Measurements from ENCODE around the gene ODF4. TPM values are rescaled to one million over a fixed set of nuclear protein-coding genes. Genes with fewer than 3 reads are reported as not detected.

The ODF4 gene
- total and polyA plus RNA-seq, 4 donors = not detected

DNA sequence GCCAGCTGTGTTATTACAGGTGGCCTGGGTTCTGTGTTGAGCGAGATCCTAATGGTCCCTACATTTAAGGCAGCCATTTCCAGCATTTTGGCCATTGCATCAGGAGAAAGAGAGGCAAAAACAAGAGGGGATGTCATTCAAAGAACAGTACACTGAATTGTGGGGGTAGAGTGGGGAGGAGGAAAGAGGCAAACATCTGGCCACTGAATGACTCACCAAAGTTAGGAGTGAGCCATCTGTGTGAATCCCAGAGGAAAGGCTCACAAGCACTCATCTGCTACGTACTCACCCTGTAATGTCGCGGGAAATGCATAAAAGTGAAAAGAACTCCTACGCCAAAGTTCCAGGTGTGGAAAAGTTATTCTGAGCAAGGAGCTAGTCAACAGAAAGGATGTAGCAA lies 20.1 kb downstream of the ODF4 start:
- TF ChIP-seq, protein P1, sequence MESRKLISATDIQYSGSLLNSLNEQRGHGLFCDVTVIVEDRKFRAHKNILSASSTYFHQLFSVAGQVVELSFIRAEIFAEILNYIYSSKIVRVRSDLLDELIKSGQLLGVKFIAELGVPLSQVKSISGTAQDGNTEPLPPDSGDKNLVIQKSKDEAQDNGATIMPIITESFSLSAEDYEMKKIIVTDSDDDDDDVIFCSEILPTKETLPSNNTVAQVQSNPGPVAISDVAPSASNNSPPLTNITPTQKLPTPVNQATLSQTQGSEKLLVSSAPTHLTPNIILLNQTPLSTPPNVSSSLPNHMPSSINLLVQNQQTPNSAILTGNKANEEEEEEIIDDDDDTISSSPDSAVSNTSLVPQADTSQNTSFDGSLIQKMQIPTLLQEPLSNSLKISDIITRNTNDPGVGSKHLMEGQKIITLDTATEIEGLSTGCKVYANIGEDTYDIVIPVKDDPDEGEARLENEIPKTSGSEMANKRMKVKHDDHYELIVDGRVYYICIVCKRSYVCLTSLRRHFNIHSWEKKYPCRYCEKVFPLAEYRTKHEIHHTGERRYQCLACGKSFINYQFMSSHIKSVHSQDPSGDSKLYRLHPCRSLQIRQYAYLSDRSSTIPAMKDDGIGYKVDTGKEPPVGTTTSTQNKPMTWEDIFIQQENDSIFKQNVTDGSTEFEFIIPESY (IDR thresholded peaks at IDR 0.05) = no peak
- TF ChIP-seq JUND (IDR thresholded peaks at IDR 0.05) (no peak), HNF4G (IDR thresholded peaks at IDR 0.05) (no peak), FOXA2 (IDR thresholded peaks at IDR 0.05) (no peak), SP1 (IDR thresholded peaks at IDR 0.05) (no peak), RAD21 (IDR thresholded peaks at IDR 0.05) (no peak), TAF1 (conservative IDR thresholded peaks at IDR 0.05) (no peak), GABPA (IDR thresholded peaks at IDR 0.05 in 1 of 2, conservative IDR thresholded peaks at IDR 0.05 in 1 of 2) (no peak), EGR1 (IDR thresholded peaks at IDR 0.05; ENCODE audit: low read depth in 2 of 2) (no peak)
- TF ChIP-seq, protein P2, sequence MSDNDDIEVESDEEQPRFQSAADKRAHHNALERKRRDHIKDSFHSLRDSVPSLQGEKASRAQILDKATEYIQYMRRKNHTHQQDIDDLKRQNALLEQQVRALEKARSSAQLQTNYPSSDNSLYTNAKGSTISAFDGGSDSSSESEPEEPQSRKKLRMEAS (IDR thresholded peaks at IDR 0.05) = no peak
- TF ChIP-seq, protein P3, sequence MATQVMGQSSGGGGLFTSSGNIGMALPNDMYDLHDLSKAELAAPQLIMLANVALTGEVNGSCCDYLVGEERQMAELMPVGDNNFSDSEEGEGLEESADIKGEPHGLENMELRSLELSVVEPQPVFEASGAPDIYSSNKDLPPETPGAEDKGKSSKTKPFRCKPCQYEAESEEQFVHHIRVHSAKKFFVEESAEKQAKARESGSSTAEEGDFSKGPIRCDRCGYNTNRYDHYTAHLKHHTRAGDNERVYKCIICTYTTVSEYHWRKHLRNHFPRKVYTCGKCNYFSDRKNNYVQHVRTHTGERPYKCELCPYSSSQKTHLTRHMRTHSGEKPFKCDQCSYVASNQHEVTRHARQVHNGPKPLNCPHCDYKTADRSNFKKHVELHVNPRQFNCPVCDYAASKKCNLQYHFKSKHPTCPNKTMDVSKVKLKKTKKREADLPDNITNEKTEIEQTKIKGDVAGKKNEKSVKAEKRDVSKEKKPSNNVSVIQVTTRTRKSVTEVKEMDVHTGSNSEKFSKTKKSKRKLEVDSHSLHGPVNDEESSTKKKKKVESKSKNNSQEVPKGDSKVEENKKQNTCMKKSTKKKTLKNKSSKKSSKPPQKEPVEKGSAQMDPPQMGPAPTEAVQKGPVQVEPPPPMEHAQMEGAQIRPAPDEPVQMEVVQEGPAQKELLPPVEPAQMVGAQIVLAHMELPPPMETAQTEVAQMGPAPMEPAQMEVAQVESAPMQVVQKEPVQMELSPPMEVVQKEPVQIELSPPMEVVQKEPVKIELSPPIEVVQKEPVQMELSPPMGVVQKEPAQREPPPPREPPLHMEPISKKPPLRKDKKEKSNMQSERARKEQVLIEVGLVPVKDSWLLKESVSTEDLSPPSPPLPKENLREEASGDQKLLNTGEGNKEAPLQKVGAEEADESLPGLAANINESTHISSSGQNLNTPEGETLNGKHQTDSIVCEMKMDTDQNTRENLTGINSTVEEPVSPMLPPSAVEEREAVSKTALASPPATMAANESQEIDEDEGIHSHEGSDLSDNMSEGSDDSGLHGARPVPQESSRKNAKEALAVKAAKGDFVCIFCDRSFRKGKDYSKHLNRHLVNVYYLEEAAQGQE (IDR thresholded peaks at IDR 0.05) = no peak
- TF ChIP-seq, protein P4, sequence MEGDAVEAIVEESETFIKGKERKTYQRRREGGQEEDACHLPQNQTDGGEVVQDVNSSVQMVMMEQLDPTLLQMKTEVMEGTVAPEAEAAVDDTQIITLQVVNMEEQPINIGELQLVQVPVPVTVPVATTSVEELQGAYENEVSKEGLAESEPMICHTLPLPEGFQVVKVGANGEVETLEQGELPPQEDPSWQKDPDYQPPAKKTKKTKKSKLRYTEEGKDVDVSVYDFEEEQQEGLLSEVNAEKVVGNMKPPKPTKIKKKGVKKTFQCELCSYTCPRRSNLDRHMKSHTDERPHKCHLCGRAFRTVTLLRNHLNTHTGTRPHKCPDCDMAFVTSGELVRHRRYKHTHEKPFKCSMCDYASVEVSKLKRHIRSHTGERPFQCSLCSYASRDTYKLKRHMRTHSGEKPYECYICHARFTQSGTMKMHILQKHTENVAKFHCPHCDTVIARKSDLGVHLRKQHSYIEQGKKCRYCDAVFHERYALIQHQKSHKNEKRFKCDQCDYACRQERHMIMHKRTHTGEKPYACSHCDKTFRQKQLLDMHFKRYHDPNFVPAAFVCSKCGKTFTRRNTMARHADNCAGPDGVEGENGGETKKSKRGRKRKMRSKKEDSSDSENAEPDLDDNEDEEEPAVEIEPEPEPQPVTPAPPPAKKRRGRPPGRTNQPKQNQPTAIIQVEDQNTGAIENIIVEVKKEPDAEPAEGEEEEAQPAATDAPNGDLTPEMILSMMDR (IDR thresholded peaks at IDR 0.05; ENCODE audit: low read depth, low read length, missing input control) = no peak
- DNase-seq (ENCODE audit: low spot score) = no peak
- Histone ChIP-seq H3K4me1 (ENCODE audit: control insufficient read depth in 4 of 4, insufficient read depth in 4 of 4, low read length in 3 of 4) (no peaks in the 10 kb centered on the region), H3K36me3 (ENCODE audit: control insufficient read depth in 4 of 4, insufficient read depth in 3 of 4, low read depth in 1 of 4, low read length in 3 of 4) (no peaks in the 10 kb centered on the region), H3K9ac (ENCODE audit: low read depth in 1 of 2, low read length in 2 of 2) (no peak overlapping the region), H3K4me3 (ENCODE audit: low read depth in 1 of 3, low read length in 3 of 3) (no peak overlapping the region), H3K27me3 (ENCODE audit: control insufficient read depth in 4 of 4, insufficient read depth in 4 of 4, low read length in 3 of 4) (no peaks in the 10 kb centered on the region), H3K27ac (ENCODE audit: low read depth in 1 of 2, low read length in 2 of 2) (peak overlapping the region in 1 of 2 donors; percentile 10), H3K9me3 (ENCODE audit: control insufficient read depth in 4 of 4, low read length in 3 of 4) (no peaks in the 10 kb centered on the region)
- WGBS = 83% methylated on average over 5 of the region's 5 CpGs

DNA sequence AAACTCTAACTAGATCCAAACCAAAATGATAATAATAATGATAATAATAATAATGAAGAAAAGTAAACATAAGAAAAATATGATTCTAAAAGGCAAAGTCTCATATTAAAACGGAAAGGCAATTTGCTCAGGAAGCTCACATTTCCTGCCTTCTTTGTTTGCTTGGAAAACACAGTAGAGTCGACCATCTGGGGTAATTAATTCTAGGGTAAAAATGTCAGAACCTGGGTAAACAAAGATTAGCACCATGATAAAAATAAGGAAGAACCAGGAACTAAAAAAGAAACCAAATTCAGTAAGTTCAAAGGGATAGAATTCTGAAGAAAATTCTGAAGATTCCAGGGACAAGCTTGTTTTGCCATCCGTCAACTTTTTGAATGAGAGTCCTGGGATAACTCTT lies 20.6 kb downstream of the ODF4 start:
- Histone ChIP-seq H3K36me3 (ENCODE audit: control insufficient read depth in 4 of 4, insufficient read depth in 3 of 4, low read depth in 1 of 4, low read length in 3 of 4) (no peaks in the 10 kb centered on the region), H3K4me3 (ENCODE audit: low read depth in 1 of 3, low read length in 3 of 3) (no peak overlapping the region), H3K27ac (ENCODE audit: low read depth in 1 of 2, low read length in 2 of 2) (no peak overlapping the region), H3K9ac (ENCODE audit: low read depth in 1 of 2, low read length in 2 of 2) (no peak overlapping the region), H3K9me3 (ENCODE audit: control insufficient read depth in 4 of 4, low read length in 3 of 4) (no peaks in the 10 kb centered on the region), H3K27me3 (ENCODE audit: control insufficient read depth in 4 of 4, insufficient read depth in 4 of 4, low read length in 3 of 4) (no peaks in the 10 kb centered on the region), H3K4me1 (ENCODE audit: control insufficient read depth in 4 of 4, insufficient read depth in 4 of 4, low read length in 3 of 4) (no peaks in the 10 kb centered on the region)
- no peak for DNase-seq (ENCODE audit: low spot score)
- 48% methylated on average over 3 of the region's 3 CpGs for WGBS
- TF ChIP-seq FOXA1 (IDR thresholded peaks at IDR 0.05) (no peak), EGR1 (IDR thresholded peaks at IDR 0.05; ENCODE audit: low read depth in 2 of 2) (no peak), RAD21 (IDR thresholded peaks at IDR 0.05) (no peak)
- TF ChIP-seq, protein P3 (IDR thresholded peaks at IDR 0.05) = no peak

Measured in liver (tissue), 9 donors.